VCaP (cell line): ENCODE results near the gene NANS.
A peak's percentile ranks its signal among the peaks of the same experiment; 100 is the strongest.

Experiments used
- H3K27ac ChIP-seq: fragments of 450-650 bp; 2 replicates; pipeline ENCODE4 v1.5.1; 2017
- TF ChIP-seq, protein P1 (sequence below): fragments of 450-650 bp; conservative IDR thresholded peaks from 2 replicates; pipeline ENCODE4 v1.5.1; 2017; ENCODE audit warnings: mild to moderate bottlenecking, moderate library complexity

NANS gene, protein sequence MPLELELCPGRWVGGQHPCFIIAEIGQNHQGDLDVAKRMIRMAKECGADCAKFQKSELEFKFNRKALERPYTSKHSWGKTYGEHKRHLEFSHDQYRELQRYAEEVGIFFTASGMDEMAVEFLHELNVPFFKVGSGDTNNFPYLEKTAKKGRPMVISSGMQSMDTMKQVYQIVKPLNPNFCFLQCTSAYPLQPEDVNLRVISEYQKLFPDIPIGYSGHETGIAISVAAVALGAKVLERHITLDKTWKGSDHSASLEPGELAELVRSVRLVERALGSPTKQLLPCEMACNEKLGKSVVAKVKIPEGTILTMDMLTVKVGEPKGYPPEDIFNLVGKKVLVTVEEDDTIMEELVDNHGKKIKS

DNA sequence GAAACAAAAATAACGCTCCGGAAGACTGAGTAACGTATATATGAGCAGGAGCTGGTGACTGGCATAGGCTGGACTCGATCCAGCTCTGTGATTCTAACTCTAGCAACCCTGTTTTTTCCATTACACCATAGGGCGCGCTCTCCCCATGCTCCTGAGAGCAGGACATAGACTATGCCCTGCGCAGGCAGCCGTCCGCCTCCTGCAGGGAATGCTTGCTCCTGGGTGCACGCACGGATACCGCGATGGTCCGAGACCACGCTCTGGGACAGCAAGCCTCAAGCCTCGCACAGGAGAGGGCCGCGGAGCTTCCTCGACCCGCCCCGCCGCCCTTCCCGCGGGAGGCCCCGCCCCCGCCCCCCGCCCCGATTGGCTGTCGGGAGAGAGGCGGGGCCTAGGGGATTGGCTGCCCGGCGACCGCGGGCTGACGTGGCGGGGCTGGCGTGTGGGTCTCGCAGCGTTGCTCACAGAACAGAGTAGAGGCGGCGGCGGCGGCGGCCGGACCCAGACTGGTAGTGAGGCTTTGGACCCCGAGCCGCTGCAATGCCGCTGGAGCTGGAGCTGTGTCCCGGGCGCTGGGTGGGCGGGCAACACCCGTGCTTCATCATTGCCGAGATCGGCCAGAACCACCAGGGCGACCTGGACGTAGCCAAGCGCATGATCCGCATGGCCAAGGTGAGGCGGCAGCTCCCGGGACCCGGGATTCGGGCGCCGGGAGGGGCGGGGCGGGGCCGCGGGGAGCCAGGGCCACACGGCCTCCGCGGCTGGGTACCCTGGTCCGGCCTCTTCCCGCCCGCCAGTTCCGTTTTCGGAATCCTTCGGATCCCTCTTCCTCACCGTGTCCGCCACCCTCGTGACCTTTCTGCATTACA is at the start of gene NANS:
Gene NANS (plus strand): TSS at position 464 of the 869 bp plus-strand sequence. CDS start 77 bp downstream, at position 541.
- TF ChIP-seq, protein P1, sequence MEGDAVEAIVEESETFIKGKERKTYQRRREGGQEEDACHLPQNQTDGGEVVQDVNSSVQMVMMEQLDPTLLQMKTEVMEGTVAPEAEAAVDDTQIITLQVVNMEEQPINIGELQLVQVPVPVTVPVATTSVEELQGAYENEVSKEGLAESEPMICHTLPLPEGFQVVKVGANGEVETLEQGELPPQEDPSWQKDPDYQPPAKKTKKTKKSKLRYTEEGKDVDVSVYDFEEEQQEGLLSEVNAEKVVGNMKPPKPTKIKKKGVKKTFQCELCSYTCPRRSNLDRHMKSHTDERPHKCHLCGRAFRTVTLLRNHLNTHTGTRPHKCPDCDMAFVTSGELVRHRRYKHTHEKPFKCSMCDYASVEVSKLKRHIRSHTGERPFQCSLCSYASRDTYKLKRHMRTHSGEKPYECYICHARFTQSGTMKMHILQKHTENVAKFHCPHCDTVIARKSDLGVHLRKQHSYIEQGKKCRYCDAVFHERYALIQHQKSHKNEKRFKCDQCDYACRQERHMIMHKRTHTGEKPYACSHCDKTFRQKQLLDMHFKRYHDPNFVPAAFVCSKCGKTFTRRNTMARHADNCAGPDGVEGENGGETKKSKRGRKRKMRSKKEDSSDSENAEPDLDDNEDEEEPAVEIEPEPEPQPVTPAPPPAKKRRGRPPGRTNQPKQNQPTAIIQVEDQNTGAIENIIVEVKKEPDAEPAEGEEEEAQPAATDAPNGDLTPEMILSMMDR, result no peak
- peak within 1 kb of the TSS; percentile 78 for H3K27ac ChIP-seq

DNA sequence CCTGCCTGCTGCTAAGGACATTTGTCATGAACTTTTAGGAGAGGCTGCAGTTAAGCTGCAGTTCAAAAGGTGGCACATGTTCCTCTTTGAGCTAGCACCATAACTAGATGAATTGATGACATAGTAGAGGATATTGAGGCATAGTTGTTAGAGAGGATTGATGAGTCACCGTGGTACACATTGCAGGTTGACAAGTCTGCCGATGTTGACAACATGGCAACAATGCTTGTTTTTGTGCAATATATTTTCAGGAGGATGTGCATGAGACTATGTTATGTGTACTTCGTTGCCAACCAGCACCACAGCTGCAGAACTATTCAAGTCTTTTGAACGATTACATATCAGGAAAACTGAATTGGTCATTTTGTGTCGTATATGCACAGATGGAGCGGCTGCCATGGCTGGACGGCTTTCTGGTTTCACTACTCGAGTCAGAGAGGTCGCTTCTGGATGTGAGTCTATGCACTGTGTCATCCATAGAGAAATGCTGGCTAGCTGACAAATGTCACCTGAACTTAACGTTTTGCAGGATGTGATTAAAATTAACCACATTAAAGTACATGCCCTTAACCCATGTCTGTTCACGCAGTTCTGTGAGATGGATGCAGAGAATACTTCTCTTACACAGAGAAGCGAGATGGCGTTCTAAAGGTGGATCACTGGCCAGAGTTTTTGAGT is 49.1 kb upstream of the NANS start:
- no peak overlapping the region for H3K27ac ChIP-seq
- TF ChIP-seq, protein P1, result no peak

DNA sequence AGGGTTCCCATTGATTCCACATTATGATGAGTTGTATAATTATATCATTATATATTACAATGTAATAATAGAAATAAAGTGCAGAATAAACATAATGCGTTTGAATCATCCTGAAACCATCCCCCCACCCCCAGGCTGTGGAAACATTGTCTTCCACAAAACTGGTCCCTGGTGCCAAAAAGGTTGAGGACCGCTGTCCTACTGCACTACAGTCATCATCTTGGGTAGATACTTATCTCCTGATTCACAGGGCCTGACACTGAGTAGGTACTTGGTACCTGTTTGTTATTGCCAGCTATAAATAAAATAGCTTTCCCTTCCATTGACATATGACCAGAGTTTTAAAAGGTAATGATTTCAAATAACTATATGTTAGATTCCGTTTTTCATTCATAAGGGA is 47.8 kb upstream of the NANS start:
- H3K27ac ChIP-seq, result no peak overlapping the region
- TF ChIP-seq, protein P1, result no peak

DNA sequence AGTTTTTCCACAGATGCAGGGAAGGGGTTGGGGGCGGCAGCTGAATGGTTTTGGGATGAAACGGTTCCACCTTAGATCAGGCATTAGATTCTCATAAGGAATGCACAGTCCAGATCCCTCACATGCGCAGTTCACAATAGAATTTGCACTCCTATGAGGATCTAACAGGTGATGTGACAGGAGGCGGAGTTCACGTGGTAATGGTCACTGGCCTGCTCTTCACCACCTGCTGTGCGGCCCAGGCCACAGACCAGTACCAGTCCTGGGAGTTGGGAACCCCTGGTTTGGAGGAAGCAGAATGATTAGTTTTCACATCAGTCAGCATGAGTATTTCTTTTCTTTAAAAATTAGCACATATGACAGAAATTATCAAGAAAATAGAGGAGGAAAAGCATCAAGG is 47.1 kb upstream of the NANS start:
- TF ChIP-seq, protein P1, result no peak
- H3K27ac ChIP-seq, result no peak overlapping the region

DNA sequence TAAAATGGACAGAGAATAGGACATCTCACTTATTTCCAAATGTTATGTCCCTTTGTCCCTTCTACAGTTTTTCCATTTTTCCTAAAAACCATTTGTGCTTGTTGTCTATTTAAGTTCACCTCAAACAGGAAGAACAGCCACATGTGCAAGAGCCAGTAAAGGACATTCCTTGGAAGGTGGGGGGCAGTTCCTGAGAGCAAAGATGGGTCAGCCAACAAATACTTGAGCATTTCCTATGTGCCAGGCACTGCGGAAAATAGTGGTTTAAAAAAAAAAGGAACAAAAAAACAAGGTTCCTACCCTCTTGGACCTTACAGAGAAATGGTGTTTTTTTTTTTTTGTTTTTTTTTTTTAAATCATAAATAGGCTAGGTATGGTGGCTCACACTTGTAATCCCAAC is 46.6 kb upstream of the NANS start:
- no peak overlapping the region for H3K27ac ChIP-seq
- TF ChIP-seq, protein P1, result no peak

DNA sequence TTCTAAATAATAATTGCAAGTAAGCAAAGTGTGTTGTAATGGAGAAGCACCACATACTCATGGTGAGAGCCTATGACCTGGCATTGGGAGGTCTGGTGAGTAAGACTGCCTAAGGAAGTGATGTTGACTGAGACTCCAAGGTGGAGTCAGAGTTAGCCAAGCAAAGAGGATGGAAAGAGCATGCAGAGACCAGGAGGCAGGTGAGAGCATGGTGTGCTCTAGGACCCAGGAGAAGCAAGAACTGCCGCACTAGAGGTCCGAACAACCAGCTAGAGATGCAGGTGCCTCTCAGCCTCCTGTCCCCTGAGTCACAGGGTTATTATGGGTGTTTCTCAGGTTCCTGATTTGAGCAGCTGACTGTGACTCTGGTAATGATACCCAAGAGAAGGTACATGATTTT is 46.1 kb upstream of the NANS start:
- TF ChIP-seq, protein P1, result no peak
- no peak overlapping the region for H3K27ac ChIP-seq

DNA sequence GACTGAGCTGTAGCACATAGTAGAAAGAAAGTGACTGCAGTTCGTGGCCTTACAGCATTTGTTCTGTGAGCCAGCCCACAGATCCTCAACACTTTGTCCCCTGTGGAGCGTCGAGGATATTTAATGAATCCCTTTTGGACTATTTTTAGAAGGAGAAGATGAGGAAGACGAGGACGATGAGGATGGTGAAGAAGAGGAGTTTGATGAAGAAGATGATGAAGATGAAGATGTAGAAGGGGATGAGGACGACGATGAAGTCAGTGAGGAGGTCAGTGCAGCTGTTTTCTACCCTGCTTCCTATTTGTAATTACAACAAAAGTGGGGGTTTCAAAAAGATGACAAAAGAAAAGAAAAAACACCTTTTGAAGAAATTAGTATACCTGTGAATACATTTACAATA is 45.4 kb upstream of the NANS start:
- no peak overlapping the region for H3K27ac ChIP-seq
- TF ChIP-seq, protein P1, result no peak
